GM12874 (cell line): ENCODE data around the gene CFAP74.

ENCODE experiments used
- TF ChIP-seq, protein P1 (sequence below): IDR thresholded peaks from 2 replicates; pipeline ENCODE4 v1.5.1; 2011; ENCODE audit warnings: low read depth, mild to moderate bottlenecking, control low read depth, low read length, moderate library complexity; ENCODE audit not compliant: insufficient read depth

CFAP74 gene

DNA sequence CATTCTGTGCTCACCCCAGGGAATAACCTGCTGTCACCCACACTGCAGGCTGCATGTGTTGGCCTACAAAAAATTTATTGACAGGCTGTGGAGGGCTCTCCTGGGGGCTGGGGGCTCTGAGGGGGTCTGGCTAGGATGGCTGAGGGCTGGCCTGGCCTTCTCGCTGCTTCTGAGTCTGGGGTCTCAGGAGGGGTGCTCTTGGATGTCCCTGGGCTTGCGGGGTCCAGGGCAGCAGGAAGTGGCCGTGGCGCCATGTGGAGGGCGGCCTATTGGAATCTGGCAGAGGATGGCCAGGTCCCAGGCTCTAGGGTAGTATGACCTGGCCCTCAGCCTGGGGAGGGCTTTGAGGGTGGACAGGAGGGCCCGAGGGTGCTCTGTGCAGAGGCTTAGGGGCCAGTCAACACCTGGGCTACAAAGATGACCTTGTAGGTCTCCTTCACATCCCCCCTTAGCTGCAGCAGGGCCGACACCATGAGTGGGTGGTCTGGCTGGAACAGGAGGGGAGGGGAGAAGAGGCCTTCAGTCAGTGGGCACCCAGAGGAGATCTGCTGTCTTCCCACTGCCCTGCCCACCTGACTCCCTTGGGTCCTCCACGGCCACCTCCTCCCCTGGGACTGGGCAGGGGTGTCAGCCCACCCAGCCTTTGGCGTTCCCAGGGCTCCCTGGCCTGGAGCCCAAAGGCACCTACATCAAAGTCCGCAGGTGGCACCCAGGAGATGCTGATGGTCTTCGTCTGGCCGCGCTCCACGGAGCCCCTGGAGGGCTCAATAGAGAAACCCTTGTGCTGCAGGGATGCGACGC, 81.5 kb downstream of the CFAP74 start:
- TF ChIP-seq, protein P1, sequence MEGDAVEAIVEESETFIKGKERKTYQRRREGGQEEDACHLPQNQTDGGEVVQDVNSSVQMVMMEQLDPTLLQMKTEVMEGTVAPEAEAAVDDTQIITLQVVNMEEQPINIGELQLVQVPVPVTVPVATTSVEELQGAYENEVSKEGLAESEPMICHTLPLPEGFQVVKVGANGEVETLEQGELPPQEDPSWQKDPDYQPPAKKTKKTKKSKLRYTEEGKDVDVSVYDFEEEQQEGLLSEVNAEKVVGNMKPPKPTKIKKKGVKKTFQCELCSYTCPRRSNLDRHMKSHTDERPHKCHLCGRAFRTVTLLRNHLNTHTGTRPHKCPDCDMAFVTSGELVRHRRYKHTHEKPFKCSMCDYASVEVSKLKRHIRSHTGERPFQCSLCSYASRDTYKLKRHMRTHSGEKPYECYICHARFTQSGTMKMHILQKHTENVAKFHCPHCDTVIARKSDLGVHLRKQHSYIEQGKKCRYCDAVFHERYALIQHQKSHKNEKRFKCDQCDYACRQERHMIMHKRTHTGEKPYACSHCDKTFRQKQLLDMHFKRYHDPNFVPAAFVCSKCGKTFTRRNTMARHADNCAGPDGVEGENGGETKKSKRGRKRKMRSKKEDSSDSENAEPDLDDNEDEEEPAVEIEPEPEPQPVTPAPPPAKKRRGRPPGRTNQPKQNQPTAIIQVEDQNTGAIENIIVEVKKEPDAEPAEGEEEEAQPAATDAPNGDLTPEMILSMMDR, result no peak

- TF ChIP-seq, protein P1, result no peak
Observed at GRCh38 chr1:1921459-1921862, 82.1 kb downstream of the CFAP74 start.

DNA sequence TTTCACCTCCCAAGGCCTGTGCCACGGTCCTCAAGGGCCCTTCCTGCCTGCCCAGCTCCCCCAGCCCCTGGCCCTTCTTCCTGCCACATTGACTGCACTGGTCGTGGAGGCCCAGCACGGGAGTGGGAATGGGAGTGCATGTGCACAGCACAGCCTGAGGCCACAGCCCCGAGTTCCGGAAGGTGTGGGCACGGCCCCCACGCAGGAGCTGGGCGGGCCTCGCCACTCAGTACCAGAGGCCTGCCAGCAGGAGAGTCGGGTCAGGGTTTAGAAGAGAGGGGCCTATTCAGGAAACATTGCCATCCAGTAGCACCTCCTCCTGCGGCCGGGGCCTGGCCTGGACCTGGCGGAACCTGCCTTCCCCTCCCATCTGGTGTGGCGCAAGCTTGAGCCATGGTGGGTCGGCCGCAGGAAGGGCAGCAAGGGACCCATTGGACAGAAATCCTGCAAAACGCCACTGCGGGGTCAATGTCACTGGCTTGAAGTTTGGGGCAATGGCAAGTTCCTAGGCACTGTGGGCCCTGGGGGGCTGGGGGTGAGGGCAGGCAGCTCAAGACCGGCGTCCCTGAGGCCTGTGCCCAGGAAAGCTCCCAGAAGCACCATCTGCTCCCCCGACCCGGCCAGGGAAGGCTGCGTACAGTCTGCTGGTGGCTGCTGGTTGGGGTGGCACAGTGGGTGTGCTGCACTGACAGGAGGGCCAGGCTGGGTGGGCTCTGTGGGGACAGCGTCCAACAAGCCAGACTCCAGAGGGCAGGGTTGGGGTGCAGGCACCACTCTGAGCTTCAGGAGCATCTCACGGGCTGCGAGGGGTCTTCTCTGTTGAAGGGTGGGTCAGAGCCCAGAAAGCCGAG, 82.8 kb downstream of the CFAP74 start:
- TF ChIP-seq, protein P1, result no peak

DNA sequence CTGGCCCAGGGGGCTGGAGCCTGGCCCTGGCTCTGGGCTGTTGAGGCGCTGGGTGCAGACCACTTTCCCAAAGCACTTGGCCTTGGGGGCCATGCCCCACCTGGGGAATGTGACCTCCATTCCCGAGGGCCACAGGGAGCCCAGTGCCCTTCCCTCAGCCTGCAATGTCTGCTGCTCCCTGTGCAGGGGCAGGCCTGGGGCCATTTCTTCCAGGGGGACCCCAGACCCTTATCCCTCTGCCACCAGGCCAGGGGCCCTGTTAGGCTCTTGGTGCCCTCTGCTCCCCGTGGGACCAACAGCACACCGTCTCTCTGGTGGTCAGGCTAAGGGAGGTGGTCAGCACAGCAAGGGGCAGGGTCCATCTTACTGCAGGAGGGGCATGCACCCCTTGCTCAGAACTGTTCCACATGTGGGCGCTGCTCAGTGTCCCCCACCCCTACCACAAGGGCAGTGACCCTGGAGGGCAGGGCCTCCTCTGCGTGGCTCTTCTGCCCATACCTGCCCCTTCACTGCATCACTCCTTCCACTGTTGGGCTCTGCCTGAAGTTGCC, 83.5 kb downstream of the CFAP74 start:
- TF ChIP-seq, protein P1, result no peak

GRCh38 chr1:1919304-1920056, 84.1 kb downstream of the CFAP74 start:
- TF ChIP-seq, protein P1, result no peak

- TF ChIP-seq, protein P1, result peak; percentile 10; the same call in 1 of the 2 replicates
Observed at GRCh38 chr1:1918901-1919303, 84.7 kb downstream of the CFAP74 start, which contains the start of gene TMEM52. TSS of gene TMEM52 (minus strand) at chr1:1919279. CDS start at chr1:1919265, 14 bp downstream.
